Spleen (tissue), 7 donors: ENCODE results near the gene SUSD6.

Experiments
- POLR2AphosphoS5 ChIP-seq, 3 donors: sonication (generic); formaldehyde crosslinking; IDR thresholded peaks; one replicate each; pipeline ENCODE4 v1.5.1; 2017; ENCODE audit warnings: antibody characterized with exemption in 3 of 3
- TF ChIP-seq, protein P1 (sequence below), 11 experiments: fragments of 200-600 bp in 7 of 11; fragments of 450-650 bp in 4 of 11; sonication (generic) in 4 of 11; IDR thresholded peaks in 8 of 11; conservative IDR thresholded peaks in 3 of 11; 1 replicate in 7 of 11; 2 replicates in 4 of 11; pipeline versions ENCODE4 v1.4.0 to v1.8.0; 2016 to 2021; ENCODE audit warnings: antibody characterized with exemption in 11 of 11, inconsistent platforms in 4 of 11, mild to moderate bottlenecking in 1 of 11
- donor health status: DM: no; HTN: no; CAD: no; lungs with moderate emphysema.
- donor health status: DM: no; HTN: no; CAD: no.
- donor health status: DM: no; HTN: no; CAD: no.

DNA sequence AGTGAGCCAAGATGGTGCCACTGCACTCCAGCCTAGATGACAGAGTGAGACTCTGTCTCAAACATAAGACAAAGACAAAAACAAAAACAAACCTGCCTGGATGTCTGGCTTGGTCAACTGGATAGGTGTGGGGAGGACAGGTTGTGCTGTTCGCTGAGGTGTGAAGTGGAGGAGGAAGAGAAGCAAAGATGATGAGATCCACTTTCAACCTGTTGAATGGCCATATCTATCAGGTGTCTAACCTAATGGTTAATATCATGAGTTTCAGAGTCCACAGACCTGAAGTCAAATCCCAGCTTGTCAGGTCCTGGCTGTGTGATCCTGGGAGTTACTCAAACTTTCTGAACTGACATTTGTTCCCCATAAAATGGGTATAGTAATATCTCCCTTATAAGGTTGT lies 27.0 kb upstream of the SUSD6 start:
- TF ChIP-seq, protein P1, sequence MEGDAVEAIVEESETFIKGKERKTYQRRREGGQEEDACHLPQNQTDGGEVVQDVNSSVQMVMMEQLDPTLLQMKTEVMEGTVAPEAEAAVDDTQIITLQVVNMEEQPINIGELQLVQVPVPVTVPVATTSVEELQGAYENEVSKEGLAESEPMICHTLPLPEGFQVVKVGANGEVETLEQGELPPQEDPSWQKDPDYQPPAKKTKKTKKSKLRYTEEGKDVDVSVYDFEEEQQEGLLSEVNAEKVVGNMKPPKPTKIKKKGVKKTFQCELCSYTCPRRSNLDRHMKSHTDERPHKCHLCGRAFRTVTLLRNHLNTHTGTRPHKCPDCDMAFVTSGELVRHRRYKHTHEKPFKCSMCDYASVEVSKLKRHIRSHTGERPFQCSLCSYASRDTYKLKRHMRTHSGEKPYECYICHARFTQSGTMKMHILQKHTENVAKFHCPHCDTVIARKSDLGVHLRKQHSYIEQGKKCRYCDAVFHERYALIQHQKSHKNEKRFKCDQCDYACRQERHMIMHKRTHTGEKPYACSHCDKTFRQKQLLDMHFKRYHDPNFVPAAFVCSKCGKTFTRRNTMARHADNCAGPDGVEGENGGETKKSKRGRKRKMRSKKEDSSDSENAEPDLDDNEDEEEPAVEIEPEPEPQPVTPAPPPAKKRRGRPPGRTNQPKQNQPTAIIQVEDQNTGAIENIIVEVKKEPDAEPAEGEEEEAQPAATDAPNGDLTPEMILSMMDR (IDR thresholded peaks at IDR 0.05 in 8 of 11, conservative IDR thresholded peaks at IDR 0.05 in 3 of 11) = no peak
- no peak for TF ChIP-seq POLR2AphosphoS5 (IDR thresholded peaks at IDR 0.05)
